HepG2 (cell line): Measurements from ENCODE around the gene THOC2. TPM values are rescaled to one million over a fixed set of nuclear protein-coding genes. Genes with fewer than 3 reads are reported as not detected.
"Not testable (repeated sequence)": the region's sequence is repeated elsewhere in the genome, so short reads cannot be mapped to it uniquely, and the experiment has no call there.

Source experiments
- ATAC-seq: fragments of 200-7000 bp; cut with Tn5 transposase; 3 replicates; pipeline ENCODE4 v1.9.1; 2020; ENCODE audit warnings: mild to moderate bottlenecking, moderate library complexity
- BruUV-seq: library from RNA; stranded (reverse); fragments of 400-500 nt; replicated peaks from 2 replicates; lab custom pipeline; 2021; lab: Mats Ljungman, UMichigan
- CTCF ChIA-PET: fragments of 300-600 bp; formaldehyde crosslinking; extraction: SDS; loops from one replicate; lab custom pipeline; 2021; ENCODE audit warnings: low total read pairs, inconsistent platforms, low intra/inter-chr PET ratio; lab: Yijun Ruan, JAX
- POLR2A ChIA-PET: fragments of 350-600 bp; sonication (Branson Sonifier 250); formaldehyde crosslinking; loops from one replicate; lab custom pipeline; 2020; ENCODE audit warnings: antibody characterized with exemption, inconsistent platforms; lab: Yijun Ruan, JAX
- DNase-seq: peaks from one replicate; pipeline ENCODE4 v3.0.0-alpha.2; 2015; ENCODE audit warnings: low spot score
- FAIRE-seq: peaks from 3 replicates; lab custom pipeline; 2011; peaks lifted over from hg19 to GRCh38; lab: Jason Lieb, UNC
- H2AFZ ChIP-seq: one replicate; pipeline ENCODE4 v1.6.1; 2011; ENCODE audit warnings: low read length, inconsistent platforms
- H3K27ac ChIP-seq: fragments of 300-600 bp; 3 replicates; pipeline ENCODE4 v1.8.0; 2011; ENCODE audit warnings: mixed run types, mild to moderate bottlenecking, mixed read lengths, low read length, inconsistent platforms; ENCODE audit not compliant: insufficient read depth; ENCODE audit errors: extremely low read length
- H3K27me3 ChIP-seq, 2 experiments: fragments of 200-600 bp in 1 of 2; 2 replicates in 1 of 2; 3 replicates in 1 of 2; pipeline versions ENCODE4 v1.6.0 to v1.8.0; 2011; ENCODE audit warnings: low read length in 2 of 2, mild to moderate bottlenecking in 2 of 2, moderate library complexity in 2 of 2, inconsistent platforms in 1 of 2; ENCODE audit not compliant: insufficient read depth in 2 of 2, control insufficient read depth in 1 of 2
- H3K36me3 ChIP-seq, 2 experiments: fragments of 200-600 bp in 1 of 2; replicated peaks in 1 of 2; 2 replicates in 1 of 2; 3 replicates in 1 of 2; pipeline versions ENCODE4 v1.5.1 to v1.8.0; 2011; ENCODE audit warnings: low read length in 2 of 2, inconsistent platforms in 1 of 2; ENCODE audit not compliant: insufficient read depth in 2 of 2, control insufficient read depth in 1 of 2
- H3K4me1 ChIP-seq: 2 replicates; pipeline ENCODE4 v1.5.1; 2012; ENCODE audit warnings: low read length, inconsistent platforms; ENCODE audit not compliant: insufficient read depth
- H3K4me2 ChIP-seq: 2 replicates; pipeline ENCODE4 v1.6.0; 2011; ENCODE audit warnings: low read depth, low read length, inconsistent platforms
- H3K4me3 ChIP-seq, 3 experiments: fragments of 200-600 bp in 1 of 3; sonication (generic), shearing (Covaris generic) in 1 of 3; replicated peaks in 1 of 3; 2 replicates each; pipeline ENCODE4 v1.5.1; 2011 to 2016; ENCODE audit warnings: low read length in 3 of 3, inconsistent platforms in 2 of 3, low read depth in 2 of 3, mild to moderate bottlenecking in 2 of 3, control low read depth in 1 of 3, mixed read lengths in 1 of 3; ENCODE audit not compliant: insufficient read depth in 1 of 3
- H3K79me2 ChIP-seq: one replicate; pipeline ENCODE4 v1.6.1; 2011; ENCODE audit warnings: low read length, inconsistent platforms; ENCODE audit not compliant: insufficient read depth
- H3K9ac ChIP-seq: 2 replicates; pipeline ENCODE4 v1.6.0; 2011; ENCODE audit warnings: mild to moderate bottlenecking, low read depth, low read length, inconsistent platforms; ENCODE audit not compliant: insufficient read depth
- H3K9me3 ChIP-seq: 2 replicates; pipeline ENCODE4 v1.5.1; 2012; ENCODE audit warnings: mild to moderate bottlenecking, low read length
- H4K20me1 ChIP-seq: 2 replicates; pipeline ENCODE4 v1.6.0; 2011; ENCODE audit warnings: inconsistent platforms, mild to moderate bottlenecking, low read length, moderate library complexity; ENCODE audit not compliant: insufficient read depth
- ELK4 ChIP-seq: sonication (generic); formaldehyde crosslinking; IDR thresholded peaks from 2 replicates; pipeline ENCODE4 v1.9.0; 2021; ENCODE audit warnings: missing genetic modification reagents, borderline replicate concordance
- GFI1 ChIP-seq: sonication (generic); formaldehyde crosslinking; IDR thresholded peaks from 2 replicates; pipeline ENCODE4 v1.5.0; 2020; ENCODE audit warnings: missing genetic modification reagents, mild to moderate bottlenecking, borderline replicate concordance
- GLI4 ChIP-seq: sonication (generic); formaldehyde crosslinking; IDR thresholded peaks from 2 replicates; pipeline ENCODE4 v1.5.1; 2020; ENCODE audit warnings: missing genetic modification reagents, mild to moderate bottlenecking, moderate library complexity, borderline replicate concordance
- MEIS1 ChIP-seq: sonication (generic); formaldehyde crosslinking; IDR thresholded peaks from 2 replicates; pipeline ENCODE4 v1.9.0; 2021; ENCODE audit warnings: mild to moderate bottlenecking, missing genetic modification reagents, moderate library complexity, borderline replicate concordance
- NR2F1 ChIP-seq, 2 experiments: fragments of 450-650 bp in 1 of 2; formaldehyde crosslinking in 1 of 2; IDR thresholded peaks; 2 replicates each; pipeline versions ENCODE4 v1.5.0 to v1.6.1; 2016 to 2020; ENCODE audit warnings: mild to moderate bottlenecking in 1 of 2, missing compliant biosample characterization in 1 of 2, missing genetic modification reagents in 1 of 2, moderate library complexity in 1 of 2
- PATZ1 ChIP-seq: sonication (generic); formaldehyde crosslinking; IDR thresholded peaks from 2 replicates; pipeline ENCODE4 v1.4.0; 2020; ENCODE audit warnings: missing genetic modification reagents
- RFXAP ChIP-seq: sonication (generic); formaldehyde crosslinking; IDR thresholded peaks from 2 replicates; pipeline ENCODE4 v1.4.0; 2020; ENCODE audit warnings: missing genetic modification reagents, borderline replicate concordance
- UBTF ChIP-seq: sonication (generic); formaldehyde crosslinking; IDR thresholded peaks from 2 replicates; pipeline ENCODE4 v1.4.0; 2020; ENCODE audit warnings: mild to moderate bottlenecking, missing genetic modification reagents
- ZBTB7B ChIP-seq: sonication (generic); formaldehyde crosslinking; IDR thresholded peaks from 2 replicates; pipeline ENCODE4 v1.4.0; 2020; ENCODE audit warnings: missing genetic modification reagents
- ZMAT3 ChIP-seq: sonication (generic); formaldehyde crosslinking; conservative IDR thresholded peaks from 2 replicates; pipeline ENCODE4 v1.7.0; 2021; ENCODE audit warnings: missing genetic modification reagents
- WGBS: methylation state at CpG from one replicate; pipeline ENCODE4 v1.1.6; 2017; ENCODE audit warnings: low lambda C conversion rate; 5-methylcytosine and 5-hydroxymethylcytosine counted together
- in situ Hi-C: cut with HindIII; loops from 2 replicates; pipeline ENCODE4 v1.10.0; 2017; ENCODE audit warnings: low pct_unique_long_range_greater_than_20kb; ENCODE audit not compliant: extremely low pct_ligation_motif_present
- intact Hi-C: fragments of 100-400 bp; cut with micrococcal nuclease; formaldehyde crosslinking; loops from one replicate; pipeline ENCODE4 v1.10.0; 2022; ENCODE audit not compliant: unreplicated experiment
- polyA plus RNA-seq, 8 experiments: library from polyadenylated mRNA; depleted of rRNA in 3 of 8; stranded (reverse) in 7 of 8; unstranded in 1 of 8; fragments of >200 nt; fragmentation: Illumina TruSeq in 4 of 8; extraction: Trizol in 4 of 8; gene quantifications; 2 replicates each; pipeline versions ENCODE4 v1.2.1 to v1.2.3, GENCODE V29; 2011 to 2016; ENCODE audit warnings: low read depth in 4 of 8, missing spikeins in 1 of 8, mixed read lengths in 1 of 8; ENCODE audit not compliant: insufficient read depth in 1 of 8
- total RNA-seq, 5 experiments: library from RNA; depleted of rRNA; stranded (reverse); fragments of >200 nt; fragmentation: Illumina TruSeq; extraction: Trizol; gene quantifications; 2 replicates each; pipeline ENCODE4 v1.2.3, GENCODE V29; 2016; ENCODE audit warnings: low read depth in 1 of 5

The THOC2 gene
- total and polyA plus RNA-seq, 2 of the 13 experiments (the other 11 are each of a cell fraction or from before 2014, with no cell fraction given): 87.1 to 101 TPM

- no peak for TF ChIP-seq PATZ1 (CRISPR knock-in tag)
- no peak for TF ChIP-seq NR2F1 (CRISPR knock-in tag; IDR thresholded peaks at IDR 0.05)
These were observed 152.1 kb downstream of the THOC2 start (continued) for GRCh38 chrX:123580792-123581191.

- H3K79me2 ChIP-seq, ATAC-seq, H3K4me1 ChIP-seq, DNase-seq, BruUV-seq, intact Hi-C loops, H3K4me3 ChIP-seq, H3K27ac ChIP-seq, FAIRE-seq, H2AFZ ChIP-seq, H3K4me2 ChIP-seq, H3K27me3 ChIP-seq, H4K20me1 ChIP-seq, H3K9ac ChIP-seq, CTCF ChIA-PET, H3K9me3 ChIP-seq, H3K36me3 ChIP-seq, POLR2A ChIA-PET, in situ Hi-C loops: not testable (repeated sequence)
- 75% methylated on average over 2 of the region's 5 CpGs for whole genome bisulfite sequencing
These were observed 158.8 kb downstream of the THOC2 start for GRCh38 chrX:123574027-123574426.

- CTCF ChIA-PET: no interaction called here
- H3K4me2 ChIP-seq: no peak overlapping the region
- no peak for FAIRE-seq
- no peak for TF ChIP-seq UBTF (CRISPR knock-in tag)
- no peak for TF ChIP-seq ZMAT3 (CRISPR knock-in tag)
- no peak for TF ChIP-seq ZBTB7B (CRISPR knock-in tag)
- no peak for TF ChIP-seq RFXAP (CRISPR knock-in tag)
- TF ChIP-seq GFI1 (CRISPR knock-in tag): no peak
- no peak for TF ChIP-seq MEIS1
- TF ChIP-seq ELK4 (CRISPR knock-in tag): no peak
- TF ChIP-seq GLI4 (CRISPR knock-in tag): no peak
These were observed 162.8 kb downstream of the THOC2 start for GRCh38 chrX:123570011-123570590.

More at GRCh38 chrX:123570011-123570590, 162.8 kb downstream of the THOC2 start:
- POLR2A ChIA-PET: no interaction called here
- H3K4me1 ChIP-seq: no peaks in the 10 kb centered on the region
- intact Hi-C loops (no loop called here), in situ Hi-C loops (no loop called here)
- no TSS peak for BruUV-seq
- WGBS: 0% methylated on average over 2 of the region's 3 CpGs
- H3K36me3 ChIP-seq: no peaks in the 10 kb centered on the region
- H3K9me3 ChIP-seq: no peaks in the 10 kb centered on the region
- H3K27me3 ChIP-seq: no peaks in the 10 kb centered on the region
- no peak overlapping the region for H3K27ac ChIP-seq
- DNase-seq: no peak
- no peaks in the 10 kb centered on the region for H3K79me2 ChIP-seq
- no peak overlapping the region for H3K9ac ChIP-seq
- H3K4me3 ChIP-seq: no peak overlapping the region
- no peak for ATAC-seq
- no peak overlapping the region for H2AFZ ChIP-seq
- no peaks in the 10 kb centered on the region for H4K20me1 ChIP-seq
